SHP77 treated with DMSO at 0.1 percent for 48 hours (cell line): ENCODE measurements around the gene SCGB2A2.

Source experiments
- DNase-seq: peaks from one replicate; lab custom pipeline; 2025; lab: John Stamatoyannopoulos, UW

SCGB2A2 gene

DNA sequence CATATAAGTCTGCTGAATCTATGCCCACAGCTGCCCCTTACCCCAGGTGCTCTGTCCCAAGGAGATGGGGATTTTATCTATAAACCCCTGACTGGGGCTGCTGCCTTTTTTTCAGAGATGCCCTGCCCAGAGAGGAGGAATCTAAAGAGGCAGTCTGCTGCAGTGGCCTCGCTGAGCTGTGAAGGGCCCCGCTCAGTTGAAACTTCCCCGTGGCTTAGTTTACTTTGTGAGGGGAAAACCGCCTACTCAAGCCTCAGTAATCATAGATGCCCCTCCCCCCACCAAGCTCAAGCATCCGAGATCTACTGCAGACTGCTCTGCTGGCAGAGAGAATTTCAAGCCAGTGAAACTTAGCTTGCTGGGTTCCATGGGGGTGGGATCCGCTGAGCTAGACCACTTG lies 36.3 kb downstream of the SCGB2A2 start:
- no peak for DNase-seq

DNA sequence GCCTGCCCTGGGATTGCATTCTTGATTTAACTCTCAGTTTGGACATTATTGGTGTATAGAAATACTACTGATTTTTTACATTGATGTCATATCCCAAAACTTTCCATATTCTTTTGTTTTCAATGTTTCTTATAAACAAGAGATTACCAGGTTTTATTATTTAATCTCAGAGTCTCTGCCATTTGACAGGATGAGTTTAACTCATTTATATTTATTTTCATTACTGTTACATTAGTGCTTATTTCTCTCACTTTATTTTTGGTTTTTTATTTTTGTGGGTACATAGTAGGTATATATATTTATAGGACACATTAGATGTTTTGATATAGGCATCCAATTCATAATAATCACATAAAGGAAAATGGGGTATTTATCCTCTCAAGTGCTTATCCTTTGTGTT lies 38.0 kb downstream of the SCGB2A2 start:
- DNase-seq, result no peak

DNA sequence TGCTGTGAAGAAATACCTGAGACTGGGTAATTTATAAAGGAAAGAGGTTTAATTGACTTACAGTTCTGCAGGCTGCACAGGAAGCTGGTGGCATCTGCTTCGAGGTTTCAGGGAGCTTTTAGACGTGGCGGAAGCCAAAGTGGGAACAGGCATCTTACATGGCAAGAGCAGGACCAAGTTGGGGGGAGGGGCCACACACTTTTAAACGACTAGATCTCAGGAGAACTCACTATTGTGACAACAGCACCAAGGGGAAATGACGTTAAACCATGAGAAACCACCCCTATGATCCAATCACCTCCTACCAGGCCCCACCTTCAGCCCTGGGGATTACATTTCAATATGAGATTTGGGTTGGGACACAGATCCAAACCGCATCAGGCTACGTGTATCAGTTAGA lies 40.0 kb downstream of the SCGB2A2 start:
- no peak for DNase-seq

DNA sequence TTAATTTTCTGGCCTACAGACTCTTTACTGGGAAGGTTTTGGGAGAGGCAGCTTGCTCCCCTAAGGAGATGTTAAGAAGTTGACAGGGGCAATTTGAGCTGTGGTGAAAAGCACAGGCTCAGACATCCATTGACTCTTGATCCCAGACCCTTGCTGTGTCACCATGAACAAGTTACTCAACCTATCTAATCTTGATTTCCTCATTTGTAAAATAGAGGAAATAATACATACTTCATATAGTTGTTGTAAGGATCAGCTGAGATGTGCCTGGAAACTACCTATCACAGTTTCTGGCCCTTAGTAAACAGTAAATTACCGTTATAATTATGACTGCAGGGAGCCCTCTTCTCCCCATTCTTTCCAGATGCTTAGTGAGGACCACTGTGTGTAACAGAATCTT lies 45.5 kb downstream of the SCGB2A2 start:
- DNase-seq, result no peak

DNA sequence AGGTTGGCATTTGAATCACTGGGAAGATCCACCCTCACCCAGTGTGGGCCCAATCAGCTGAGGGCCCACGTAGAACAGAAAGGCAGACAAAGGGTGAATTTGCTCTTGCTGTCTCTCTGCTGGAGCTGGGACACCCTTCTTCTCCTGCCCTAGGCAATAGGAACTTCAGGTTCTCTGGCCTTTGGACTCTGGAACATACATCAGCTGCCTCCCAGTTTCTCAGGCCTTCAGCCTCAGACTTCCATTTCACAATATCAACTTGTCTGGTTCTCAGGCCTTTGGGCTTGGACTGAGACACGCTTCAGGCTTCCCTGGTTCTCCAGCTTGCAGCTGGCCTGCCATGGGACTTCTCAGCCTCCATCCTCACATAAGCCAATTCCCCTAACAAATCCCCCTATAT lies 52.6 kb downstream of the SCGB2A2 start:
- no peak for DNase-seq
